Naive B cell (primary cell): ENCODE results near the gene RHOD. TPM values are rescaled to one million over a fixed set of nuclear protein-coding genes. Genes with fewer than 3 reads are reported as not detected.

Source experiments
- polyA plus RNA-seq, 6 donors: library from polyadenylated mRNA; unstranded; fragments of 300-500 nt; fragmentation: Illumina TruSeq; gene quantifications; one replicate each; pipeline ENCODE4 v1.2.3, GENCODE V29; 2021; ENCODE audit warnings: low read depth in 6 of 6

Gene RHOD
- polyA plus RNA-seq, 6 donors from 2014 or later = 0.71 to 2.6 (median 0.97) TPM

Other genes starting within 250 kb of the RHOD start
- gene RCE1, start 213.4 kb upstream of the RHOD start, polyA plus RNA-seq = 10 to 100 TPM; 16.3 to 31.9 (median 19.3) TPM
- gene LRFN4, start 199.8 kb upstream of the RHOD start, polyA plus RNA-seq = 1 to 10 TPM in 2 of 6 donors, under 1 TPM in 4; 0.19 to 1.7 (median 0.70) TPM
- 1 to 10 TPM in 5 of 6 donors, under 1 TPM in 1; 0.96 to 4.2 (median 1.7) TPM for gene PC, start 98.5 kb upstream of the RHOD start, polyA plus RNA-seq
- gene C11orf86, start 81.5 kb upstream of the RHOD start, polyA plus RNA-seq = not detected
- not detected for gene SYT12, start 33.7 kb upstream of the RHOD start, polyA plus RNA-seq
- 10 to 100 TPM in 5 of 6 donors, 1 to 10 TPM in 1; 3.6 to 26.3 (median 14.9) TPM for gene KDM2A, start 62.4 kb downstream of the RHOD start, polyA plus RNA-seq
- gene GRK2, start 209.6 kb downstream of the RHOD start, polyA plus RNA-seq = 10 to 100 TPM; 17.9 to 63.4 (median 31.7) TPM
- gene ANKRD13D, start 232.5 kb downstream of the RHOD start, polyA plus RNA-seq = 10 to 100 TPM in 2 of 6 donors, 1 to 10 TPM in 4; 3.5 to 18.4 (median 8.4) TPM
- gene SSH3, start 246.7 kb downstream of the RHOD start, polyA plus RNA-seq = under 1 TPM in 1 of 6 donors, not detected in 5; 0.18 TPM